B cell (primary cell): ENCODE data around the gene AOC1.

Source experiments
- EZH2 ChIP-seq: IDR thresholded peaks from 2 replicates; pipeline ENCODE4 v1.6.1; 2012; ENCODE audit warnings: borderline replicate concordance, low read depth, mild to moderate bottlenecking, moderate library complexity, low read length; ENCODE audit not compliant: insufficient read depth, poor library complexity, severe bottlenecking
- TF ChIP-seq, protein P1 (sequence below): fragments of 200-600 bp; IDR thresholded peaks from one replicate; pipeline ENCODE4 v1.8.0; 2022; ENCODE audit warnings: antibody characterized with exemption, mild to moderate bottlenecking

DNA sequence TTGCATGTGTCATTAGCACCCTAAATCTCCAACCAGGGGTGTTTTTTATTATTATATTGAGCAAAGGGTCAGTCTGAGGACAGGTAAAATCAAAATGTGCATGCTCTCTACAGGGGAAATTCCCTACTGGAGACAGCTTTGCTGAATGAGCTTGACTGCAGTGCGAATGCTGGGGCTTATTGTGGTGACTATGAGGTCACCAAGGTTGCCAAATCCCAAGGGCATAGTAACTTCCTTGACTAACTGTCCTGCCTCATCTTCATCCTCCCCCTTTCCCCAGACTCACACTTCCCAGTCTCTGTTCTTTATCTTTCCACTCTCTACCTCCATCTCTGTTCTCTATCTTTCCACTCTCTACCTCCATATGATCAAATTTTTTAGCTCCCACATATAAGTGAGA, 22.9 kb upstream of the AOC1 start:
- TF ChIP-seq, protein P1, sequence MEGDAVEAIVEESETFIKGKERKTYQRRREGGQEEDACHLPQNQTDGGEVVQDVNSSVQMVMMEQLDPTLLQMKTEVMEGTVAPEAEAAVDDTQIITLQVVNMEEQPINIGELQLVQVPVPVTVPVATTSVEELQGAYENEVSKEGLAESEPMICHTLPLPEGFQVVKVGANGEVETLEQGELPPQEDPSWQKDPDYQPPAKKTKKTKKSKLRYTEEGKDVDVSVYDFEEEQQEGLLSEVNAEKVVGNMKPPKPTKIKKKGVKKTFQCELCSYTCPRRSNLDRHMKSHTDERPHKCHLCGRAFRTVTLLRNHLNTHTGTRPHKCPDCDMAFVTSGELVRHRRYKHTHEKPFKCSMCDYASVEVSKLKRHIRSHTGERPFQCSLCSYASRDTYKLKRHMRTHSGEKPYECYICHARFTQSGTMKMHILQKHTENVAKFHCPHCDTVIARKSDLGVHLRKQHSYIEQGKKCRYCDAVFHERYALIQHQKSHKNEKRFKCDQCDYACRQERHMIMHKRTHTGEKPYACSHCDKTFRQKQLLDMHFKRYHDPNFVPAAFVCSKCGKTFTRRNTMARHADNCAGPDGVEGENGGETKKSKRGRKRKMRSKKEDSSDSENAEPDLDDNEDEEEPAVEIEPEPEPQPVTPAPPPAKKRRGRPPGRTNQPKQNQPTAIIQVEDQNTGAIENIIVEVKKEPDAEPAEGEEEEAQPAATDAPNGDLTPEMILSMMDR, result no peak
- no peak for TF ChIP-seq EZH2
